GM10266 (cell line): ENCODE data around the gene ING5.

Source experiments
- DNase-seq: peaks from one replicate; pipeline ENCODE4 v3.0.0; 2012; ENCODE audit errors: extremely low spot score
- CTCF ChIP-seq: IDR thresholded peaks from 2 replicates; pipeline ENCODE4 v1.5.1; 2012; ENCODE audit warnings: mild to moderate bottlenecking, low read depth; ENCODE audit not compliant: control insufficient read depth, insufficient read depth; ENCODE audit errors: missing control alignments

Gene ING5

GRCh38 chr2:241673189-241673663 is 28.6 kb upstream of the ING5 start:
- no peak for TF ChIP-seq CTCF

GRCh38 chr2:241673797-241674725 is 27.8 kb upstream of the ING5 start:
- no peak for TF ChIP-seq CTCF
- DNase-seq: no peak

More at GRCh38 chr2:241673189-241673663, 28.6 kb upstream of the ING5 start:
- DNase-seq: no peak

- no peak for TF ChIP-seq CTCF
- DNase-seq: no peak
Observed at GRCh38 chr2:241675885-241676284, 26.0 kb upstream of the ING5 start.

- no peak for DNase-seq
Observed at GRCh38 chr2:241676665-241677064, 25.2 kb upstream of the ING5 start.

GRCh38 chr2:241677392-241677791 is 24.4 kb upstream of the ING5 start:
- no peak for TF ChIP-seq CTCF
- DNase-seq: no peak

More at GRCh38 chr2:241676665-241677064, 25.2 kb upstream of the ING5 start:
- no peak for TF ChIP-seq CTCF

- no peak for TF ChIP-seq CTCF
Observed at GRCh38 chr2:241678307-241678706, 23.5 kb upstream of the ING5 start.

More at GRCh38 chr2:241678307-241678706, 23.5 kb upstream of the ING5 start:
- no peak for DNase-seq
